RKO (cell line): ENCODE data around the gene PBX3.
"Not testable (repeated sequence)": the region's sequence is repeated elsewhere in the genome, so short reads cannot be mapped to it uniquely, and the experiment has no call there.

ENCODE experiments used
- DNase-seq: peaks from one replicate; pipeline ENCODE4 v3.0.0-alpha.2; 2016; ENCODE audit warnings: low spot score

Gene PBX3

GRCh38 chr9:125822902-125823301 lies 75.7 kb downstream of the PBX3 start:
- DNase-seq: no peak

DNA sequence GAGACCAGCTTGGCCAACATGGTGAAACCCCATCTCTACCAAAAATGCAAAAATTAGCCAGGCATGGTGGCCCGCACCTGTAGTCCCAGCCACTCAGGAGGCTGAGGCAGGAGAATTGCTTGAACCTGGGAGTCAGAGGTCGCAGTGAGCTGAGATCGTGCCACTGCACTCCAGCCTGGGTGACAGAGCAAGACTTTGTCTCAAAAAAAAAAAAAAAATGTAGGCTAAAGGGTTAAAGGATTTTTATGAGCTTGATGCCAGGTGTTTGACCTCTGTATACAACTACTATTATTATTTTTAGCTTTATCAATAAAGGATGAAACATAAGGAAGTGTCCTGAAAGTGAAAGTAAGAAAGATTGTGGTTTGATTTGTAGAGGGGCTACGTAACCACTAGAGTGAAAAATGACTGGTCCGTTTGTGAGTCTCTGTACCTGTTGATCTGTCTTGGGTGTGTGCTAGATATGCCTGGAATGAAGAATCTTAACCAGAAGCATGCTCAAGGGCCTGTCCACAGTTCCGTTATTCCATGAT lies 76.8 kb downstream of the PBX3 start:
- DNase-seq: not testable (repeated sequence)

DNA sequence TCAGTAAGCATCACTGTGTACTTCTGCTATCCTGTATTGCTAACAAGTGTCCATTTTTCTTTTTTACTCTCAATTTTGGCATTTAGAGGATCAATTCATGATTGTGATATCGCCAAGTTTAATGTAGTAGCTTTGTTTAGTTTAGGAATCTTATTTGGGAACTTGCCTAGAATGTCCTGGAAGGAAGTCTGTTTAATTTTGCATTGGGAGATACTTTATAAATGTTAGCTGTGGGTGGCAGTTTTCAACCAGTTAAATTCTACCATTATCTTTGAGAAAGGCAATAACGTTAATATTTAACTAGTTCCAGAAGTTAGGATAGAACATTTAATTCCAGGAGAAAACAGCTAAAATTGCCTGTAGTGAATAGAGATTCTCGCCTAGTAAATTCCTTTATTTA lies 78.6 kb downstream of the PBX3 start:
- DNase-seq: no peak

- DNase-seq: no peak
Observed at GRCh38 chr9:125826850-125827249, 79.7 kb downstream of the PBX3 start.

DNA sequence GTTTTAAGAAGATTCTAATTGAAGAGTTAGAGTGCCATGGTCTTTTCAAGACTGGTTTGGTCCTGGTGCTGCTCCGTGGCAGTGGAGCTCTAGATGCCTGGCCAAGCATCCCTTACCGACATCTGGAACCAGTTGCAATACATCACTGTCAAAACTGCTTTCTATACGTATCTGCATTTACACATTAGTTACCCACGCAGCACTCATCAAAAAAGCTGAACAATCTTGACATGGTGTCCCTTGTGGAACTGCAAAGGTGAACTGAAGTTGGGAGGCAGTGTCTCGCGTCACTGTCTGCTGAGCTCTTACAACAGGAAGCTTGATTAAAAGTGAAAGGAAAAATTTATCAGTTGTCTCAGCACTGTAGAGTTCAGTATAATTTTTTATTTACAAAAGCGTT lies 82.6 kb downstream of the PBX3 start:
- DNase-seq: no peak

GRCh38 chr9:125831054-125831453 lies 83.9 kb downstream of the PBX3 start:
- no peak for DNase-seq

DNA sequence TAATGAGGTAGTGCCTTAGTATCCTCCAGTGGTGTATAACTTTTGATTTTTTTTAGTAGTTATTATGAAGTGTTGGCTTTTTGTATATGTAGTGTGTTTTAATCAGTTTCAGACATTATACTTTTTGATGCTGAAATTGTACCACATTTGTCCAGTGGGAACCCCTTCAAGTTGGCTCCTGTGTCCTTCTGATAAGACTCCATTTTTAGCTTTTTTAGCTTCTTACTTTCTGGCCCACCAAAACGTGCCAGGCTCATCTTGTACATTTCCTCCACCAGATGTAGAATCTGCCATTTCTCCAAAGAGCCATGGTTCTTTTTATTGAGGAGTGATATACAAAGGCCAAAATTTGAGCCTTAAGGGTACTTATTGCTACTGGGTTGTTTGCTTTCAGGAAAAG lies 84.4 kb downstream of the PBX3 start:
- no peak for DNase-seq

GRCh38 chr9:125835655-125836054 lies 88.5 kb downstream of the PBX3 start:
- no peak for DNase-seq

- DNase-seq: no peak
Observed at GRCh38 chr9:125839317-125839716, 92.1 kb downstream of the PBX3 start.

DNA sequence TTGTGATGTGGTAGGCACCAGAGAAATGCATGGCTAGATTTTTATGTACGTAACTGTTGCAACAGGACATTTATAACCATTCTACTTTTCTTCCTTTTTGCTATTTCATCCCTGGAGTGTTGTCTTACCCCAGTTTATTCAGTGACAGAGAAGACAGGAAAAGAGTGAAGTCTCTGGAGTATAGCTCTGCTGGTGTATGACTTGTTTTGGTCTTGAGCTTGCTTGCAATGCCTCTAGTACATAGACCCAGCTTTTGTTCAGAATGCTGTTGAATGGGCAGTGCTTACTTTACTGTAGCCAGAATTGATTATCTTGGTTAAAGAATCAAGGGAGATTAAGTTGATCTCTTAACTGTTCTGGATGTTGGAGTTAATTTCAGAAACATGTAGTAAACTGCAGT lies 94.3 kb downstream of the PBX3 start:
- no peak for DNase-seq

DNA sequence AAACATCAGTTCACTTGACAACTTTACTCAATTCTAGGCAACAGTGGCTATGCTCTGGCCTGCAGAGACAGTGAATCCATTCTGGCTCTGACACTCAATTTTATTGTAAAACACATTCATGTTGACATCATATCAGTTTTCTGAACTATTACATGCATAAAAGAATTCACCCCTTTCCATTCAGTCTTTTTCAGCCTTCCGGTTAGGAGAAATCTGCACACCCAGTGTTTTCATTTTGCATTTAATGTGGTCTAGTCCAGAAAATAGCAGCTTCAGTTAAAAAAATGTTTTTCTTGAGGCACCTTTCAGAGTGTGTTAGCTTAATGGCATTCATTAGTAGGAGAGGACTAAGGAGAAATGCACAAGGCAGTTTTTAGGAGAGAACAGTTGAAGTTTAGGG lies 95.1 kb downstream of the PBX3 start:
- DNase-seq: no peak

- no peak for DNase-seq
Observed at GRCh38 chr9:125843646-125844045, 96.5 kb downstream of the PBX3 start.

GRCh38 chr9:125844611-125845010 lies 97.4 kb downstream of the PBX3 start:
- DNase-seq: no peak

GRCh38 chr9:125845271-125845808 lies 98.2 kb downstream of the PBX3 start:
- DNase-seq: no peak

GRCh38 chr9:125847735-125848134 lies 100.6 kb downstream of the PBX3 start:
- DNase-seq: no peak

GRCh38 chr9:125850106-125850632 lies 103.0 kb downstream of the PBX3 start:
- no peak for DNase-seq

GRCh38 chr9:125850763-125851162 lies 103.6 kb downstream of the PBX3 start:
- DNase-seq: no peak

DNA sequence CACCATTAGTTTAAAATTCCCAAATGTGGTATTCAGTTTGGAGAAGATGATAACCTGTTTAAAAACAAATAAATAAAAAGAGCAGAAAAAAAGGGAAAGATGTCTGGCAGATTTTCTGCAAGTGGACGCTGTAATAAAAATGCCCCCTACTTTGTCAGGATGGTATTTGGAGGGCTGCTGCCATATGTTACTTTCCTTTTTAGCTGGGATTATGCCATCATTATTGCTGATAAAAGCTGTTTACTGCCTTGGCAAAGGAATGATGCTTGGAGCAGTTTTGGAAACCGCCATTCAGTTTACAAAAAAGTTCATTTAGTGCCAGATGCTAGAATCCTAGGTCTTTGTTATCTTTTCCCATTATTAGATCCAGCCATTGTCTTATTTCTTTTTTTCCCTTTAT lies 104.8 kb downstream of the PBX3 start:
- DNase-seq: no peak

DNA sequence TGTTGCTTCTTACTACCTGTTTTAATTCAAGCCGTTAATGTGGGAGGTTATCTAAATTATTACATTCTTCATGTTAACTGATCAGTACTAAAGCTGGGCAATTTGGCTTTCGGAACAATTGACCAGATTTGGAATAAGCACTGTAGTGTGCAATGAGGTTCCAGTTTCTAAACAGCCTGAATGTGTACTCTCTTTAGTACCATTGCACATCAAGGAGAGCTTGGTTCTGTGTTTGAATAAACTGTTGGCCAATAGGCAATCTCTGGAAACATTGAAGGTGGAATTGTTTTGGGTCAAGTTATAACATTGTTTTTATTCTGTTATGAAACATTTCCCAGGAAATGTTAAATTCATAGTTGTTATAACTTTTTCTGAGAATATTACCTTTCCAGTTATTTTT lies 105.2 kb downstream of the PBX3 start:
- no peak for DNase-seq

DNA sequence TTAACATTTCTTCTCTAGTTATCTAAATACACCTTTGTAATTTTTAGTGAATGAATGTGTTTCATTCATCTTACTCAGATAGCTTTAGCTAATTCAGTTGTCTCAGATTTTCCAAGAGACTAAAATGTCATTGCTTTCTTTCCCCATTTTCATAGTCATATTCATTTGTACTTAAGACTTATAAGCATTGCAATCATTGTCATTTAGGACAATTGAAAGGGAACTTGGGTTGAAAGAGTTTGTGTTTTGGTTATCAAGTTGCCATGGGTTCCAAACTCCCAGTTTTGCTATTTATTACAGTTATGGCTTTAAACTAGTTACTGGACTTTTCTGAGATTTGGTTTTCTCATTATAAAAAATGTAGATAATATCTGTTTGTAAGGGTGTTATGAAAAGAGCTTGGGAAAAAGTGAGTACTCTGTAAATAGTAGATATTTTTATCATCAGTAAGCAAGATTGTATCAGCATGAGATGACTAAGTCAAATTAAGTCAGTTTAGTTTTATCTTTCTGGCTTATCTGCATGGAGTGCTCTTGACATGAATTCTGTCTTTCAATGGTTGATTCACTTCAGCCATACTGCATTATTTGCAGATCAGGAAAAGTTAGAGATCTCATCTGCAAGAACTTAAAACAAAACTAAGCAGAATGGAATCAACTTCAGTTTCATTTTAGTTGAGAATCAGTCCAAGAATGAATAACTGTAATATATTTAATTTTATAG lies 107.5 kb downstream of the PBX3 start:
- DNase-seq: no peak

- no peak for DNase-seq
Observed at GRCh38 chr9:125856331-125856730, 109.2 kb downstream of the PBX3 start.

GRCh38 chr9:125861405-125862058 lies 114.4 kb downstream of the PBX3 start:
- DNase-seq: no peak

GRCh38 chr9:125863923-125864322 lies 116.8 kb downstream of the PBX3 start:
- DNase-seq: no peak
